HG02970 (cell line): ENCODE measurements around the gene TMEM132D.

Experiments
- ATAC-seq: cut with Tn5 transposase; IDR thresholded peaks from one replicate; pipeline ENCODE4 v1.9.1; 2021; ENCODE audit warnings: mild to moderate bottlenecking, moderate library complexity, moderate number of reproducible peaks; ENCODE audit not compliant: unreplicated experiment, low FRiP score

TMEM132D gene

DNA sequence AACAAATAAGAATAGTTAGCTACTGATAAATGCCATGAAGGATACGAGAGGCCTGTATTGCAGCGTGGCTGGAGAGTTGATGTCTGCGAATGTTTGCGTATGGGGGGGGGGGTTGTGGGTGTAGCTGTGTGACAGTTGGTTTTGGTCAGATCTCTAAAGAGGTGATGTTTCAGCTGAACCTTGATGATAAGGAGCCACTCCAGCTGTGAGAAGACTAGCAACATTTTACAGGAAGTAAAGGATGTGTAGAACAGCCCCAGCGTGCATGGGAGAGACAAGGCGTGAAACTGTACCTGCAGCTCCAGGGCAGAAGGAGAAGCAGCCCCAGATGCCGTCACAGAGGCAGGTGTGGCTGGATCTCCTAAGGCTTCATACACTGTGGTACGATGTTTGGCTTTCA, 416.9 kb downstream of the TMEM132D start:
- no peak for ATAC-seq

DNA sequence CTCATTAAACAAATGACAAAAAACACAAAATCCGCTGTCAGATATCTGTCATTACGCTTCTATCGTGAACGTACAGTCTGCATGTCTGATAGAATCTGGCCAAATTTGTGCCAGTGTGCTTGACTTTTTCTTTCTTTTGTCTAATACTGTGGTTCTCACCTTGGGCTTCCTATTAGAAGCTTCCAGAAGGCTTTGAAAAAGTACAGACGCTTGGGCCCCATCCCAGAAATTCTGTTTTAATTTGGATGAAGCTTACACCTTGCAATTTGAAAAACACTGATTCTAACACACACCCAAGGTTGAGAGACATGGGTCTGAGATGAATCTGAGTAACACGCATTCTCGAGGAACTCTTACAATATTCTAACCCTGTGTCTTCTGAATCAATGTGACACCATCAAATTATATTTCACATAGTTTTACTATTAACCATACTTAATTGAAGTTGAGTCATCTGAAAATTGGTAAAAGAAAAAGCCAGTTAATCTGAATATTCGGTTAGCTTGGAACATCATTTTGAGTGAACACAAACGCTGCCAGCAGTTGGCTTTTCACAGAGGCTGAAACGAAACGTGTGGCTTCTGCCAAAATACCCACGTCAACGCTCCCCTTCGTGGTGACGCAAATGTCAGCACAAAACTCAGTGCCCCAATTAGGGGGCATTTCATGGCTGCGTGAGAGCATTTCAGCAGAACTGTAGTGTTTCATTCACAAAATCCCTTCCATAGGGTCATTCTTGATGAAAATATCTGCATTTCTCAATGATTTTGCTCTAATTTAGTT, 420.5 kb downstream of the TMEM132D start:
- ATAC-seq, result no peak

DNA sequence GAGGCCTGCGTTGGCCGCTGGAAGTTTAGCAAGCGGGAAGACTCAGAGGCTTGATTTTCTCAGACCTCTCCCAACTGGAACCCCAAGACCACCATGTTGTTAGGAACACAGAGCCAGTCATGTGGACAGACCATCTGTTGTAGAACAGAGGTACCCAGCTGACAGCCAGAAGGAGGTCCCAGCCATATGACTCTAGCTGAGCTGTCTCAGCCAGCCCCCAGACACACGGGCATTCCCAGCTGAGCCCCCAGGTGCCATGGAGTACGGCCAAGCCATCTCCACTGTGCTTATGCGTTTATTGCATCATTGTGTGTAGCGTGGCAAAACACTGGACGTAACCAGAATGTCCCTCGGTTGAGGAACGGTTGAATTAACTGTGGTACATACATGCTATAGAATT, 421.9 kb downstream of the TMEM132D start:
- no peak for ATAC-seq

GRCh38 chr12:129470196-129470595, 433.6 kb downstream of the TMEM132D start:
- no peak for ATAC-seq

- no peak for ATAC-seq
Measured at GRCh38 chr12:129467726-129468125, 436.1 kb downstream of the TMEM132D start.

GRCh38 chr12:129467289-129467688, 436.5 kb downstream of the TMEM132D start:
- no peak for ATAC-seq

- ATAC-seq, result no peak
Measured at GRCh38 chr12:129466499-129466898, 437.3 kb downstream of the TMEM132D start.

DNA sequence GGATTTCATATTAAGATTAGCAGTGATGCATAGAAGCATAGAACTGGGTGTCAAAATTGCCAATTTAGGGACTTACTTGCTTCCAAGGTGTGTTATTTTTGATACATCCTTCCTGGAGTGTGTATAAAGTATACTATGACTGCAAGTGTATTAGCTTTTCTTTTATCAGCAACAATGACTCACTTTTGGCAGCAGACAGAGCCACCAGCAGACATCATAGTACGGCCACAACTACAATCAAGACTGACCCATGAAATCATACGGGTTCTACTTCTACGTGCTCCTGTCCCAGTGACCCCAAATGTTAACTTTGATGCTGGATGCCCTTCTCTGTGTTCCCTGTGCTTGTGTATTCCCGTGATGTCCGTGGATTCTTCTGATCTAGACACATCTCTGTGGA, 443.9 kb downstream of the TMEM132D start:
- no peak for ATAC-seq

- ATAC-seq, result no peak
Measured at GRCh38 chr12:129446696-129447095, 457.1 kb downstream of the TMEM132D start.

DNA sequence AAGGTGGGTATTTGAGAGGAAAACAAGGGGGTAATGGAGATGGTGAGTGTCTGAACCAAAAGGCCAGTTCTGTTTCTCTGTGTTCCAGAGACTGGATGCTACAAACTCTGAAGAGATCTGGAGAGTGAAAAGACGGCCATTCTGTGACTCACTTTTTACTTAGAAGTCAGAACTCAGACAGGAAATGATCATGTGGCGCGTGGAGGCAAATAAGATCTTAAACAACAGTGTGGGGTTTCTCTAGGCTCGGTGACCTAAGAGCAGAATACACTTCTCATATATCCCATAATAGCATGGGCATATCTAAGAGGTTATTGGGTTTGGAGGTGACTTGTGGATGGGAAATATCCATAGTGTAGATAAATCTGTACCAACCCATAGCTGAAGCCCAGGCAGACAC, 463.5 kb downstream of the TMEM132D start:
- ATAC-seq, result no peak

DNA sequence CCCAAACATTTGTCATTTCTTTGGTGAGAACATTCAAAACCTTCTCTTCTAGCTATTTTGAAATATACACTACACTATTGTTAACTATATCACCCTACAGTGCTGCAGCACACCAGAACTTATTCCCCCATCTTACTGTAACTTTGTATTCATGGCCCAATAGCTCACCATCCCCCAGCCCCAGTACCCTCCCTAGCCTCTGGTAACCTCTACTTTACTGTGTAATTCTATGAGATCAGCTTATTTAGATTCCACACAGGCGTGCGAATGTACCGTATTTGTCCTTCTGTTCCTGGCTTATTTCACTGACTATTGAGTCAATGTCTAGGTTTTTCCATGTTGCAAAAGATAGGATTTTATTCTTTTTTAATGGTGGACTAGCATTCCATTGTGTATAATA, 469.0 kb downstream of the TMEM132D start:
- no peak for ATAC-seq

- no peak for ATAC-seq
Measured at GRCh38 chr12:129428240-129428936, 475.4 kb downstream of the TMEM132D start.

DNA sequence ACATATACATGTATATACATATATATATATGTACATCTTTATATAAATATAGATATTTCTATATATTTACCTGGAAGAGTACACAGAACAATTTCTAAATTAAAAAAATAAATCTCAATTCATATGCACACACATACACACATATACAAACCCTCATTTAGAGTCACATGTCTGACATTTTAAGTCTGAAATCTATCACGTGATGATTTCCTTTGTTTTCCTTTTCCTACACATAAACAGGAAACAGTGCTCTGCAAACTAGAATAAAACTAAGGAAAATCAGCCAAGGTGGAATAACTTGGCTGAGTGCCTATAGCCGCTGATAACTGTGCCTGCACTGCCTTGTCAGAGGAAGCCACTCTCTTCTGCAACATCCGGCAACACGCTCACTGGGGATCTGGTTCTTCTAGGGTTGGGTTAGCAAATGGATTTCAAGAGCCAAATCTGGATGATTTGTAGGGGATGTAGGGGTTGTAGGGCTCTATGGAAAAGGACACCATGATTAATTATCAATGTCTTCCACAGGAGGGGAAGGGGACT, 480.7 kb downstream of the TMEM132D start:
- no peak for ATAC-seq

- ATAC-seq, result no peak
Measured at GRCh38 chr12:129413295-129413694, 490.5 kb downstream of the TMEM132D start.

- ATAC-seq, result no peak
Measured at GRCh38 chr12:129409281-129409680, 494.5 kb downstream of the TMEM132D start.

GRCh38 chr12:129404556-129404955, 499.3 kb downstream of the TMEM132D start:
- ATAC-seq, result no peak

DNA sequence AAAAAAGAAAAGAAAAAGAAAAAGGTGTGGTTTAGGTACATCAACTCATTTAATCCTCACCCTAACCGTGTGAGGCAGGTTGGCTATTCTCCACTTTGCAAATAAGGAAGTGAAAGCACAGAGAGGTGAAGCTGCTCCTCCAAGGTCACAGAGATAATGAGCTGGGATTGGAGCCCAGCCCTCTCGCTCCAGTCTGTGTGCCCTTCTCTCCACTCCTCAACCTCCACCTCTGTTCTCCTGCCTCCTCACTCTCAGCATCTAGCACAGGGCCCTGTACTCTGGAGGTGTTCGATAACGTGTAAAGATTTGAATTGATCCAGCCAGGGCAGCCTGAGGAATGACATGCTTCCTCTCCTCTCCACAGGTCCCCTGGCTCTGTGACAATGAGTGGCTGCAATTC, 502.3 kb downstream of the TMEM132D start:
- no peak for ATAC-seq

DNA sequence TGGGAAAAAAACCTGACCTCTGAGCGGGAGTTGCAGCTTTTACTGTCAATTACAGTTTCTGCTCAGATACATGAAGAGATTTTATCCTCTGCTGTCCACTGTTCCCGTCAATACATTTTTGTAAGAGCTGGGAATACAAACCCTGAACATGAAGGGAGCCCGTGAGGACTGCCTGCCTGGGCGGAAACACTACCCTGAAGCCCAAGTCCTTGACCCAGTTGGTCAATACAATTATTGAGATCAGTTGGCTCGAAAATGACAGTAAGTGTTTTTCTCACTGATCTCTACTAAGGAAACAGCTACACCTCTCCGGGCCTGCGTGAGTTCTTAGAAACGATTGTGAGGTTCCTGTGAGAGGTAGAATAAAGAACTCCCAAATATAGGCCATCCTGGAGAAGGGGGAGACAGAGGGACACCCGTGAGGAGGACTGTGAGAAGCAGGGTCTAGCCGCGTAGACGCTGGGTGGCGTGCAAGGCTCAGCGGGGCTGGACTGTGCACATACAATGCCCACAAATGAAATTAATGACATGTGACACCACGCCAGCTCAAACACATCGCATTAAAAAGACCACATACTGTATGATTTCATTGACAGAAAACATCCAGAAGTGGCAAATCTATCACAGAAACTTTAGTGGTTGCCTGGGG, 509.5 kb downstream of the TMEM132D start:
- ATAC-seq, result no peak

GRCh38 chr12:129393357-129393937, 510.4 kb downstream of the TMEM132D start:
- no peak for ATAC-seq

GRCh38 chr12:129385637-129385990, 518.2 kb downstream of the TMEM132D start:
- no peak for ATAC-seq

DNA sequence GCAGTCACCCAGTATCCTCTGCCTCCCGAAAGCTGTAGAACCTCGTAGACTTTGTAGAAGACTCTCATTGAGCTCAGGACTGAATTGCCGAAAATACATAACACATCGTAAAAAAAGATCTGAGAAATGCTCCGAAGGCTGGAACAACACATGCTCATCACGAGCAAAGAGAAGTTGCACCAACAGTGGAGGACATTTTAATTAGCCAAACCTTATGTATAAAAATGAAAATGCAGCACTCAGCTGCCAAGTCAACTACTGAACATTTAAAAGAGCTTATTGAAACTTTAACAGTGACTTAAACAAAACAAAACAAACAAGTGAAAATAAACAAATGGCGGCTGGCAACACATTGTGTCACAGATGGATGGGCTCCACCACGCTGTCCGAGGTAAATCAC, 519.9 kb downstream of the TMEM132D start:
- ATAC-seq, result no peak
